ENCODE data around the gene CRB3.

Gene CRB3

DNA sequence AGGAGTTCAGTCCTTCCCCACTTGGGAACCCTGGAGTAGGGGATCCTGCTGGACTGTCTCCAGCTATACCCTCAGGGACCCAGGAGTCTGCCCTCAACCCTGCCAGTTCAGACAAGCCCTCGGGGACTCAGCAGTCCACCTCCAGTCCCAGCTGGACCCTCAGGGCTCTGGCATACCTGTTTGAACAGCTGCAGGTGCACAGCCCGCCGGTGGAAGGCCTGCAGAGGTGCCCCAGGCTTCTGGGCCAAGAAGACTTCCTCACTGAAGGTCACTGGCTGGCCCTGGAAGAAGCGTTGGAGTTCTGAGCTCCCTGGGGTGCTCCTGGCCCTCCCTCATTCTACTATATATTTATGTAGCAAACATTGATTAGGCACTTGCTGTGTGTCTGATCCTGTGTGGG lies 8.6 kb downstream of the CRB3 start:
- CTCF ChIA-PET: interaction anchor here (0.9 to 2.2 kb wide), 6 partner anchors 9 to 403 kb away, joined by 3 to 9 read pairs (median 3); partner anchors contain the start of genes DENND1C and SLC25A23
- no peak for DNase-seq (ENCODE audit: extremely low spot score)
- TF ChIP-seq, protein P1, sequence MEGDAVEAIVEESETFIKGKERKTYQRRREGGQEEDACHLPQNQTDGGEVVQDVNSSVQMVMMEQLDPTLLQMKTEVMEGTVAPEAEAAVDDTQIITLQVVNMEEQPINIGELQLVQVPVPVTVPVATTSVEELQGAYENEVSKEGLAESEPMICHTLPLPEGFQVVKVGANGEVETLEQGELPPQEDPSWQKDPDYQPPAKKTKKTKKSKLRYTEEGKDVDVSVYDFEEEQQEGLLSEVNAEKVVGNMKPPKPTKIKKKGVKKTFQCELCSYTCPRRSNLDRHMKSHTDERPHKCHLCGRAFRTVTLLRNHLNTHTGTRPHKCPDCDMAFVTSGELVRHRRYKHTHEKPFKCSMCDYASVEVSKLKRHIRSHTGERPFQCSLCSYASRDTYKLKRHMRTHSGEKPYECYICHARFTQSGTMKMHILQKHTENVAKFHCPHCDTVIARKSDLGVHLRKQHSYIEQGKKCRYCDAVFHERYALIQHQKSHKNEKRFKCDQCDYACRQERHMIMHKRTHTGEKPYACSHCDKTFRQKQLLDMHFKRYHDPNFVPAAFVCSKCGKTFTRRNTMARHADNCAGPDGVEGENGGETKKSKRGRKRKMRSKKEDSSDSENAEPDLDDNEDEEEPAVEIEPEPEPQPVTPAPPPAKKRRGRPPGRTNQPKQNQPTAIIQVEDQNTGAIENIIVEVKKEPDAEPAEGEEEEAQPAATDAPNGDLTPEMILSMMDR (IDR thresholded peaks at IDR 0.05; ENCODE audit: control extremely low read depth, extremely low read depth, low read depth, missing control alignments): no peak
- POLR2A ChIA-PET: no interaction called here

DNA sequence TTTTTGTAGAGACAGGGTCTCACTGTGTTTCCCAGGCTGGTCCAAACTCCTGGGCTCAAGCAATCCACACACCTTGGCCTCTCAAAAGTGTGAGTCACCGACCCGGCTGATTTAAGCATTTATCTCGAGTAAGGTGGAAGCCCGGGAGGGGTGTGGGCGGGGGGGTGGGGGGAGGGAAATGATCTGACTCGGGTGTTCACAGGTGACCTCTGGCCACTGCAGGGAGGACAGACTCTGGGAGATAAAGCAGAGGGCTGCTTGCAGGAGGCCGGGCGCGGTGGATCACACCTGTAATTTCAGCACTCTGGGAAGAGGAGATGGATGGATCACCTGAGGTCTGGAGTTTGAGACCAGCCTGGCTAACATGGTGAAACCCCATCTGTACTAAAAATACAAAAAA lies 9.6 kb downstream of the CRB3 start:
- TF ChIP-seq, protein P1 (IDR thresholded peaks at IDR 0.05; ENCODE audit: control extremely low read depth, extremely low read depth, low read depth, missing control alignments): no peak
- CTCF ChIA-PET: no interaction called here
- POLR2A ChIA-PET: interaction anchor here (0.7 kb wide), 1 partner anchor 30 kb away, joined by 3 read pairs; no protein-coding TSS in a partner anchor
- DNase-seq (ENCODE audit: extremely low spot score): no peak

DNA sequence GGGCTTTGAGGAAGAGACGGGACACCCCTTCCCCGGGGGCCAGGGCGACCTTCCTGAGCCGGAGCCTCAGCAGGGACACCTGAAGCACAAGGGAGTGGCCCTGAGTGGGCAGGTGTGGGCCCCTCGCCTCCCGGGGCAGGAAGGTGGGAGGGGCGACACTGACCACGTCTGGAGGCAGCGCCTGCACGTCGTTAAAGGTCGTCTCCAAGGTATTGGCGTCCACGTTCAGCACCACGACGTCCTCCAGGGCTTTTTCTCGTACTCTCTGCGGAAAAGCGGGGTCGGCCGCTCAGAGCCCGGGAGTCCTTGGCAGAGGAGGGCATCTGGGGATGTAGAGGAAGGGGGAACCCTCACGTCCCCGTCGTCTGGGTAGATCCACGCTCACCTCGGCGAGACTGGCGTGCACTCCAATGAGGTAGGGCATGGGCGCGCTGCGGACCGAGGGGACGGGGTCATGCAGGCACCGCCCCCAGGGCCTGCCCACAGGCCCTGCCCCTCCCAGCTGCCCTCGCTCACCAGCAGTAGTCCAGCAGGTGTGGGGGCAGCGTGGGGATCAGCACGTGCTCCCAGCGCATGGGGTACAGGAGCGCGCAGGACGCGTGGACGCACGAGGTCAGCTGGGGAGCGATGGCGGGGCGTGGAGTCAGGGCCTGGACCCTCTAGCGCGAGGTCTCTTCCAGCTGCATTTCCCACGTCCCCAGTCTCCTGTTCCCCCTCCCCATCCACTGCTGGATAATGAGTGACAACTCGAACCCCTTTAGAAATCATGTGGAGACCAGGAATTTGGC lies 11.4 kb downstream of the CRB3 start:
- TF ChIP-seq, protein P1 (IDR thresholded peaks at IDR 0.05; ENCODE audit: control extremely low read depth, extremely low read depth, low read depth, missing control alignments): no peak
- ChIA-PET POLR2A (no interaction called here), CTCF (no interaction called here)
- DNase-seq (ENCODE audit: extremely low spot score): no peak

DNA sequence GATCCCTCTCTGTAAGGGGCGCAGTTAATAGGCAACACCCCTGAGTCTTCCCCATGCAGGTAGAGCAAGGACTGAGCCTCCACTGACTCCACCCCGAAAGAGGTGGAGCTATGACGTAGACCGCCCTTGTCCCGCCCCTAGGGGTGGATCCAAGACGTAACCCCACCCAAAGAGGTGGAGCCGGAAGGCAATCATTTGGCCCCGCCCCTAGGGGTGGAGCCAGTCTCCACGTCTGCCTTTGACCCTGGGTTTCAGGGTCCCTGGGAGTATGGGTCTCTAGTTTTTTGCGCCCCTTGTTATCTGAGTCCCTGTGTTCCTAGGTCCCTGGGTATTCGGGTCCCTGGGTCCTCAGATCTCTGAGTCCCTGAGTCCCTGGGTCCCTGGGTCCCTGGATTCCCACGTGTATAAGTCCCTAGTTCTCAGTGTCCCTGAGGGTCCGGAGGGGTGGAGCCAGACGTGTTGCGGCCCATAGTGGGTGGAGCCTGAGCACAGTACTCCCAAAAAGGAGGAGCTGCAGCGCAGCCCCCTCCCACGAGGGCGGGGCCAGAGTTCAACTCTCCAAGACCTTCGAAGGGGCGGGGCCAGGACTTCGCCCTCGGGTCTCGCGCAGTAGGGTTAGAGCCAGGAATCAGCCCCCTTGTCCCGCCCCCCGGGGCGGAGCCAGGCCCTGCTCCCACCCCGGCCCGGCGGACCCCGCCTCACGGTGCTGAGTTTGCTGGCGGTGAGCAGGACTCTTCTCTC lies 12.3 kb downstream of the CRB3 start:
- ChIA-PET CTCF (no interaction called here), POLR2A (no interaction called here)
- TF ChIP-seq, protein P1 (IDR thresholded peaks at IDR 0.05; ENCODE audit: control extremely low read depth, extremely low read depth, low read depth, missing control alignments): no peak
- DNase-seq (ENCODE audit: extremely low spot score): peak; percentile 75

DNA sequence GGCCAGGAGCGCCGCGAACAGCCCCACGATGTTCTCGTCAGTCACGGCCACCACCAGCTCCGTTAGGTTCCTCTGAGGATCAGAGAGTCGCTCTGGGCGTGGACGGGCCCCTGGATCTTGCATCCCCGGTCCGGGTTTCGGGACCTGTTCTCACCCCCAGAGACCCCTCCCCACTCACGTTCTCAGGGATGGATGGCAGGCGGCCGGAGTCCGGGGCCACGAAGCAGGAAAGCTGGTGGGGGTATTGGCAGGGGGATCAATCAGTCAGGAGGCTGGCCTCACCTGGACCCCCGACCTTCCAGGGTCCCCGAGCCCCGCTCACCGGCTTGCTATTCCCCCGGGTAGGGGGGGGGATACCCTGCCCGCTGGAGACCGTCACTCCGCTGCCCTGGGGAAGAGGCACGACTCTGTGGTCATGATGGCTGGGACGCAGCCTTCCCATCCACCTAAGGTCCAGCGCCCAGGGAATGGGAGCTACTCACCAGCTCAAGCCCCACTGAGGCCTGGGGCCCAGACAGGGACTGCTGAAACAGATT lies 12.9 kb downstream of the CRB3 start:
- CTCF ChIA-PET: interaction anchor here (2.0 kb wide), 1 partner anchor 13 kb away, joined by 6 read pairs; no protein-coding TSS in a partner anchor
- POLR2A ChIA-PET: no interaction called here
- TF ChIP-seq, protein P1 (IDR thresholded peaks at IDR 0.05; ENCODE audit: control extremely low read depth, extremely low read depth, low read depth, missing control alignments): no peak
- DNase-seq (ENCODE audit: extremely low spot score): no peak

DNA sequence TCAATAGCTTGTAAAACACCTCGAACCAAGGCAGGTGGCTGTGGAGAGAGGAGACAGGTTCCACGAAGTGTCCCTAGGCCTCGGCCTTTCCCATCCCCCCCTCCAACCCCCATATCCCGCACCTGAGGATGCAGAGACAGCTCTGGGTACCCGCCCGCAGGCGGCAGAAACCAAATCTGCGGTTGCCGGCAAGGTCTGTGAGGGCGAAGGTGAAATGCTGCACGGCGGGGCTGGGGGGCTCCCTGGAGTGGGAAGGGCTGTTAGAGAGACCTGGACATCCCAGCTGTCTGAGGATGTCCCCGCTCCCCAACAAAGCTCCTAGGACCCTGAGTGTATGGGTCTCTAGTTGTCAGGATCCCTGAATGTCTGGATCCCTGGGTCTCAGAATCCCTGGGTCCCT lies 14.7 kb downstream of the CRB3 start:
- POLR2A ChIA-PET: no interaction called here
- CTCF ChIA-PET: interaction anchor here (1.5 to 2.0 kb wide), 2 partner anchors 11 to 385 kb away, joined by 4 to 6 read pairs; no protein-coding TSS in a partner anchor
- DNase-seq (ENCODE audit: extremely low spot score): no peak
- TF ChIP-seq, protein P1 (IDR thresholded peaks at IDR 0.05; ENCODE audit: control extremely low read depth, extremely low read depth, low read depth, missing control alignments): no peak
